HUES64 (cell line): ENCODE results near the gene MS4A15.

Source experiments
- H3K27ac ChIP-seq: 2 replicates; pipeline ENCODE4 v1.7.0; 2013; ENCODE audit warnings: low read depth, low read length, inconsistent platforms
- H3K27me3 ChIP-seq: 2 replicates; pipeline ENCODE4 v1.6.1; 2013; ENCODE audit warnings: mild to moderate bottlenecking, low read length; ENCODE audit not compliant: insufficient read depth
- H3K36me3 ChIP-seq: 2 replicates; pipeline ENCODE4 v1.6.1; 2013; ENCODE audit warnings: mild to moderate bottlenecking, low read length; ENCODE audit not compliant: insufficient read depth
- H3K4me1 ChIP-seq: 2 replicates; pipeline ENCODE4 v1.6.1; 2013; ENCODE audit warnings: mild to moderate bottlenecking, low read length, moderate library complexity; ENCODE audit not compliant: insufficient read depth
- H3K4me3 ChIP-seq: 2 replicates; pipeline ENCODE4 v1.5.1; 2013; ENCODE audit warnings: mild to moderate bottlenecking, low read length, moderate library complexity
- H3K9ac ChIP-seq: 2 replicates; pipeline ENCODE4 v1.6.1; 2013; ENCODE audit warnings: mild to moderate bottlenecking, low read depth, low read length
- H3K9me3 ChIP-seq: 2 replicates; pipeline ENCODE4 v1.6.1; 2013; ENCODE audit warnings: low read depth, low read length; ENCODE audit not compliant: insufficient read depth
- WGBS: fragments of 150-250, 120-280 bp; methylation state at CpG from one replicate; pipeline ENCODE4 v1.1.7; 2013; ENCODE audit warnings: missing lambda C conversion rate; 5-methylcytosine and 5-hydroxymethylcytosine counted together

Gene MS4A15

GRCh38 chr11:60731586-60731985 lies 25.1 kb upstream of the MS4A15 start:
- no peaks in the 10 kb centered on the region for H3K9me3 ChIP-seq
- H3K36me3 ChIP-seq = no peaks in the 10 kb centered on the region
- no peak overlapping the region for H3K9ac ChIP-seq
- no peak overlapping the region for H3K27ac ChIP-seq
- H3K4me3 ChIP-seq = no peak overlapping the region
- H3K27me3 ChIP-seq = no peaks in the 10 kb centered on the region
- 97% methylated on average over 8 of the region's 8 CpGs for WGBS
- H3K4me1 ChIP-seq = no peaks in the 10 kb centered on the region

- no peak overlapping the region for H3K4me3 ChIP-seq
Measured at GRCh38 chr11:60734279-60734678, 22.4 kb upstream of the MS4A15 start.

GRCh38 chr11:60739114-60739513 lies 17.6 kb upstream of the MS4A15 start:
- Histone ChIP-seq H3K9ac (no peak overlapping the region), H3K4me3 (no peak overlapping the region), H3K27ac (no peak overlapping the region), H3K4me1 (no peaks in the 10 kb centered on the region), H3K27me3 (no peaks in the 10 kb centered on the region), H3K9me3 (no peaks in the 10 kb centered on the region), H3K36me3 (no peaks in the 10 kb centered on the region)
- 83% methylated on average over 7 of the region's 7 CpGs for WGBS

More at GRCh38 chr11:60734279-60734678, 22.4 kb upstream of the MS4A15 start:
- no peaks in the 10 kb centered on the region for H3K9me3 ChIP-seq
- no peaks in the 10 kb centered on the region for H3K36me3 ChIP-seq
- no peak overlapping the region for H3K27ac ChIP-seq
- no peaks in the 10 kb centered on the region for H3K4me1 ChIP-seq
- no peaks in the 10 kb centered on the region for H3K27me3 ChIP-seq
- H3K9ac ChIP-seq = no peak overlapping the region
- WGBS = 94% methylated on average over 3 of the region's 4 CpGs

- Histone ChIP-seq H3K27ac (no peak overlapping the region), H3K27me3 (no peaks in the 10 kb centered on the region)
Measured at GRCh38 chr11:60740573-60740972, 16.1 kb upstream of the MS4A15 start.

GRCh38 chr11:60741421-60741820 lies 15.2 kb upstream of the MS4A15 start:
- peaks cover 4% of the 10 kb centered on the region; the same call in 1 of the 2 replicates for H3K4me1 ChIP-seq
- no peak overlapping the region for H3K4me3 ChIP-seq
- H3K9me3 ChIP-seq = no peaks in the 10 kb centered on the region
- H3K27me3 ChIP-seq = no peaks in the 10 kb centered on the region
- H3K27ac ChIP-seq = no peak overlapping the region
- WGBS = 94% methylated on average over 3 of the region's 3 CpGs
- no peak overlapping the region for H3K9ac ChIP-seq
- no peaks in the 10 kb centered on the region for H3K36me3 ChIP-seq

More at GRCh38 chr11:60740573-60740972, 16.1 kb upstream of the MS4A15 start:
- no peak overlapping the region for H3K9ac ChIP-seq
- no peaks in the 10 kb centered on the region for H3K9me3 ChIP-seq
- no peaks in the 10 kb centered on the region for H3K36me3 ChIP-seq
- no peak overlapping the region for H3K4me3 ChIP-seq
- peaks cover 2% of the 10 kb centered on the region; the same call in 1 of the 2 replicates for H3K4me1 ChIP-seq

- no peaks in the 10 kb centered on the region for H3K36me3 ChIP-seq
- H3K27ac ChIP-seq = no peak overlapping the region
- no peaks in the 10 kb centered on the region for H3K9me3 ChIP-seq
- 100% methylated on average over 1 of the region's 1 CpG for WGBS
- no peak overlapping the region for H3K4me3 ChIP-seq
- peaks cover 4% of the 10 kb centered on the region; the same call in 1 of the 2 replicates for H3K4me1 ChIP-seq
- no peaks in the 10 kb centered on the region for H3K27me3 ChIP-seq
- no peak overlapping the region for H3K9ac ChIP-seq
Measured at GRCh38 chr11:60743058-60743457, 13.6 kb upstream of the MS4A15 start.

- 85% methylated on average over 5 of the region's 5 CpGs for WGBS
- no peak overlapping the region for H3K4me3 ChIP-seq
- H3K27ac ChIP-seq = no peak overlapping the region
Measured at GRCh38 chr11:60744114-60744513, 12.6 kb upstream of the MS4A15 start.

GRCh38 chr11:60747359-60747873 lies 9.3 kb upstream of the MS4A15 start:
- H3K27ac ChIP-seq = no peak overlapping the region
- H3K9me3 ChIP-seq = no peaks in the 10 kb centered on the region
- no peaks in the 10 kb centered on the region for H3K27me3 ChIP-seq
- no peak overlapping the region for H3K9ac ChIP-seq
- peaks cover 4% of the 10 kb centered on the region; the same call in 1 of the 2 replicates for H3K4me1 ChIP-seq
- H3K36me3 ChIP-seq = no peaks in the 10 kb centered on the region
- no peak overlapping the region for H3K4me3 ChIP-seq
- WGBS = 94% methylated on average over 14 of the region's 14 CpGs

More at GRCh38 chr11:60744114-60744513, 12.6 kb upstream of the MS4A15 start:
- Histone ChIP-seq H3K36me3 (no peaks in the 10 kb centered on the region), H3K4me1 (peaks cover 4% of the 10 kb centered on the region; the same call in 1 of the 2 replicates), H3K9ac (no peak overlapping the region), H3K9me3 (no peaks in the 10 kb centered on the region), H3K27me3 (no peaks in the 10 kb centered on the region)

GRCh38 chr11:60748225-60748624 lies 8.4 kb upstream of the MS4A15 start:
- no peaks in the 10 kb centered on the region for H3K36me3 ChIP-seq
- WGBS = 90% methylated on average over 17 of the region's 17 CpGs
- H3K9ac ChIP-seq = no peak overlapping the region
- no peak overlapping the region for H3K4me3 ChIP-seq
- no peak overlapping the region for H3K27ac ChIP-seq
- no peaks in the 10 kb centered on the region for H3K27me3 ChIP-seq
- H3K9me3 ChIP-seq = no peaks in the 10 kb centered on the region
- H3K4me1 ChIP-seq = peaks cover 4% of the 10 kb centered on the region; the same call in 1 of the 2 replicates

GRCh38 chr11:60748821-60749220 lies 7.8 kb upstream of the MS4A15 start:
- Histone ChIP-seq H3K9me3 (no peaks in the 10 kb centered on the region), H3K27ac (no peak overlapping the region), H3K4me3 (no peak overlapping the region), H3K4me1 (peaks cover 4% of the 10 kb centered on the region; the same call in 1 of the 2 replicates), H3K27me3 (no peaks in the 10 kb centered on the region), H3K9ac (no peak overlapping the region), H3K36me3 (no peaks in the 10 kb centered on the region)
- WGBS = 89% methylated on average over 8 of the region's 8 CpGs

GRCh38 chr11:60750911-60751310 lies 5.8 kb upstream of the MS4A15 start:
- Histone ChIP-seq H3K27me3 (no peaks in the 10 kb centered on the region), H3K27ac (no peak overlapping the region), H3K4me3 (no peak overlapping the region), H3K9ac (no peak overlapping the region), H3K9me3 (no peaks in the 10 kb centered on the region), H3K4me1 (no peaks in the 10 kb centered on the region), H3K36me3 (no peaks in the 10 kb centered on the region)
- 91% methylated on average over 3 of the region's 3 CpGs for WGBS

- WGBS = 71% methylated on average over 4 of the region's 4 CpGs
- Histone ChIP-seq H3K9ac (no peak overlapping the region), H3K27me3 (no peaks in the 10 kb centered on the region), H3K27ac (no peak overlapping the region), H3K36me3 (no peaks in the 10 kb centered on the region), H3K4me3 (no peak overlapping the region), H3K4me1 (no peaks in the 10 kb centered on the region), H3K9me3 (no peaks in the 10 kb centered on the region)
Measured at GRCh38 chr11:60753309-60753708, 3.4 kb upstream of the MS4A15 start.
